Measurements from ENCODE around the gene TRAIP.

DNA sequence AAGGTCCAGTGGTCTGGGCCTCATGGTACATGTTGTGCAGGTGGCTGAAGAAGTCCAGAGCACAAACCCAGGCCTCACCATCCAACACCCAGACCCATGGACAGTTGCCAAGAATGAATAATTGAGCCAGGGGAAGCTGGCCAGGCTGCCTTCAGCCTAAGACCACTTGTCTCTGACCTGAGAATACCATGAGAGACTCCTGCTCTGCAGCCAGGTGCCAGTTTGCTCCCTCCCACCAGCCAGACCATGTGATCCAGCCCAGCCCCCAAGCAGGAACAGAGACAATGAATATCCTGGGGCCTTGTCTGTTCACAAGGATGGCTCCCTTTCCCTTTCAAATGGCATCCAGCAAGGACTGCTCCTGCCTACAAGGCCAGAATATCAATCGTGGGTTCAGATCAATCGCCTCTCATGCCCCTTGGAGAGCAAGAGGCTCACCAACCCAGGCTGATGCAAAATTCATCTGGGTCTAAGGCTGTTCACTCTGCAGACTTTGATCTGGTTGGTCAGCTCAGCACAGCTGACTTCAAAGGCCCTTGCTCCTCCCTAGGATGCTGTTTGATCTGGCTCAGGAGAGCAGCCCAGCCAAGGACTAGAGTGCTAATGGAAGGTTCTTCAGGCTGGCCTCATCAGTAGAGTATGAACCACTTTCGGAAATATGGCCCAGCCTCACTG, 13.4 kb downstream of the TRAIP start:
- TF ChIP-seq, protein P1, sequence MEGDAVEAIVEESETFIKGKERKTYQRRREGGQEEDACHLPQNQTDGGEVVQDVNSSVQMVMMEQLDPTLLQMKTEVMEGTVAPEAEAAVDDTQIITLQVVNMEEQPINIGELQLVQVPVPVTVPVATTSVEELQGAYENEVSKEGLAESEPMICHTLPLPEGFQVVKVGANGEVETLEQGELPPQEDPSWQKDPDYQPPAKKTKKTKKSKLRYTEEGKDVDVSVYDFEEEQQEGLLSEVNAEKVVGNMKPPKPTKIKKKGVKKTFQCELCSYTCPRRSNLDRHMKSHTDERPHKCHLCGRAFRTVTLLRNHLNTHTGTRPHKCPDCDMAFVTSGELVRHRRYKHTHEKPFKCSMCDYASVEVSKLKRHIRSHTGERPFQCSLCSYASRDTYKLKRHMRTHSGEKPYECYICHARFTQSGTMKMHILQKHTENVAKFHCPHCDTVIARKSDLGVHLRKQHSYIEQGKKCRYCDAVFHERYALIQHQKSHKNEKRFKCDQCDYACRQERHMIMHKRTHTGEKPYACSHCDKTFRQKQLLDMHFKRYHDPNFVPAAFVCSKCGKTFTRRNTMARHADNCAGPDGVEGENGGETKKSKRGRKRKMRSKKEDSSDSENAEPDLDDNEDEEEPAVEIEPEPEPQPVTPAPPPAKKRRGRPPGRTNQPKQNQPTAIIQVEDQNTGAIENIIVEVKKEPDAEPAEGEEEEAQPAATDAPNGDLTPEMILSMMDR (IDR thresholded peaks at IDR 0.05) = no peak
- TF ChIP-seq POLR2A (IDR thresholded peaks at IDR 0.05) = no peak

Measured in tibial nerve (tissue), 3 donors.